Occipital lobe (tissue), 2 donors: ENCODE measurements around the gene C1D. TPM values are rescaled to one million over a fixed set of nuclear protein-coding genes. Genes with fewer than 3 reads are reported as not detected.
"Not testable (repeated sequence)": the region's sequence is repeated elsewhere in the genome, so short reads cannot be mapped to it uniquely, and the experiment has no call there.

Experiments used
- DNase-seq: peaks from one replicate; lab custom pipeline; 2025; lab: John Stamatoyannopoulos, UW
- total RNA-seq: library from RNA; depleted of rRNA; stranded (reverse); fragments of >200 nt; gene quantifications from one replicate; pipeline ENCODE4 v1.2.3, GENCODE V29; 2014

C1D gene
- total RNA-seq, 1 donor from 2014 or later = 30.6 TPM

DNA sequence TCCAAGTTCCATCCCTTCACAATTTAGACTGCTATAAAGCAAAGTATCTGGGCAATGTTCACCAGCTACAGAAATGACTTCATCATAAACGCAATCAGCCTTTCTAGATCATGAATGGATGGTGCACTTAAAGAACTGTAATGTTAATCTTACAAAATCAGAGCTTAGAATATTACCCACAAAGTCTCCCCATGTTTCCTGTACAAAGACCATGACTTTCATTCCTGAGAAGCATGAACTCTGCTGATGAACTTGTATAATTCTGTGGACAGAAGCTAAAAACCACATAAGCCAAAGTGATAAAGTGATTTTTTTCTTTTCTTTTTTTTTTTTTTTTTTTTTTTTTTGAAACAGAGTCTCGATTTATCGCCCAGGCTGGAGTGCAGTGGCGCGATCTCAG, 53.3 kb downstream of the C1D start:
- no peak for DNase-seq

GRCh38 chr2:68000170-68000825, 62.5 kb downstream of the C1D start:
- DNase-seq = no peak

GRCh38 chr2:67999332-67999731, 63.5 kb downstream of the C1D start:
- no peak for DNase-seq

DNA sequence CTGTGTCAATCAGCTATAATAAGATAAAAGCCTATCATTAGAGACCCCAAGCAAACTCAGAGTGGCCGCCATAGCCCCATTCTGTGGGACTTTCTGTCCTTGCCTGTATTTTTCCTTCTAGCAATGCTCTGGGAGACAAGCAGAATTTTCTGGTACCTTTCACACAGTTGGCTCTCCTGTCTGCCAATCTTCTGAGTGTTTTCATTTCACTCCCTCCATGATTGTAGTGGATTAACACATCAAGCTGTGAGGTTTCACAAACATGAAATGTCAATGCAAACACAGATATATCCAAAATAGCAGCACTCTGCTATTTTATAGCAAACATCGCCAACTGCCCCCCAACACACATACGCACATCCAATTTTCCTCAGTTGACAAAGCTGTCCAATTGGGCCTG, 64.9 kb downstream of the C1D start:
- no peak for DNase-seq

DNA sequence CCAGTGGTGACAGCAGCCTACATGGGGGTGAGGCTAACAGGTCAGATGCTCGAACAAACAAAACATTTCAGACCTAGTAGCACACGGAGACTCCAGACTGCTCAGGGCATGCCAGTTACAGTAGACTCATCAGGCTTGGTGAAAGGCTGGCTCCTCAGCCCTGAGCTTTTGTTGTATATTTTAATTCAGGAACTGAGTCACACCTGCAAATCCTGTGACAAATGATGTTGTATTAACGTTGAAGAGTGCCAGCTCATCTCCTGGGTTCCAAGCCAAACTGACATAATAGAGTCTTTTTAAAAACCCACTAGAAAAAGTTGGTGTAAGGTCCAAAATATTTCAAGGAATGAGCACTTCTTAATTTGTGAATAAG, 65.3 kb downstream of the C1D start:
- no peak for DNase-seq

DNA sequence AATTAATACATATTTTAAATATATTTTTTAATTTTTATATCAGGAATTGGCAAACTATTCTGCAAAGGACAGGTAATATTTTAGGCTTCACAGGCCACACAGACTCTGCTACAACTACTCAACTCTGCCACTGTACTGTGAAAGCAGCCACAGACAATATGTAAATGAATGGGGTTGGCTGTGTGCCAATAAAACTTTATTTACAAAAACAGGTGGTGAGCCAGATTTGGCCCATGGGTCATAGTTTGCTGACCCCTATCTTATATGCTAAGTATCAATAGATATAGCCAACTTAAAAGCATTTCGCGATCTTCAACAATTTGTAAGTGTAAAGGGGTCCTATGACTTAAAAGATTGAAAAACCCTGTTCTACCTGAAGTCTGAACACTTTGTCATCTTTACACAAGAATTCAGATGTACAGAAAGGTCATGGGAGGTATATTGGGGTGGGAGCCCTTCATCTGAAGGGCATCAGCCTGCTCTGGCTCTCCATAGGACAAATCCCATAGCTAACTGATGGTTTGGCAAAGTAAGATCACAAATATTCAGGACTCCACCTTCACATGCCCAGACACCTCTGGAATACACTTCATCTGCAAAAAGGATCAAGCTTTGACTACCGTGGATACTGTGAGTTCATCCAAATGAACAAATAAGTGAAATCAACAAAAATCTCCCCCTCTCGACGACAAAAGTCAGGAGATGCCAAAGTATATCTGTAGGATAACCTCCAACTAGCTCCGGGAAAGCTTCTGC, 65.9 kb downstream of the C1D start:
- no peak for DNase-seq

- no peak for DNase-seq
Observed at GRCh38 chr2:67994716-67995115, 68.1 kb downstream of the C1D start.

DNA sequence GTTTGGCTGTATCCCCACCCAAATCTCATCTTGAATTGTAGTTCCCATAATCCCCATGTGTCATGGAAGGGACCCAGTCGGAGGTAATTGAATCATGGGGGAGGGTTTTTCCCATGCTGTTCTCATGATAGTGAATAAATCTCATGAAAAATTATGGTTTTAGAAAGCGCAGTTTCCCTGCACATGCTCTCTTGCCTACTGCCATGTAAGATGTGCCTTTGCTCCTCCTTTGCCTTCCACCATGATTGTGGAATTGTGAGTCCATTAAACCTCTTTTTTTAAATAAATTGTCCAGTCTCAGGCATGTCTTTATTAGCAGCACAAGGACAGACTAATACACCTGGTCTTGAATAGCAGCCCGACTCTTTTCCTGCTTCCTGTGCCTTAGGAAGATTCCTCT, 68.7 kb downstream of the C1D start:
- DNase-seq = not testable (repeated sequence)

- no peak for DNase-seq
Observed at GRCh38 chr2:67993329-67993728, 69.5 kb downstream of the C1D start.

- no peak for DNase-seq
Observed at GRCh38 chr2:67991456-67991855, 71.3 kb downstream of the C1D start.

Other genes with a start within 250 kb of the C1D start
- 15.0 TPM for gene PNO1, start 94.9 kb upstream of the C1D start, total RNA-seq
- gene PPP3R1, start 189.5 kb upstream of the C1D start, total RNA-seq = 67.7 TPM